NT2/D1 (cell line): Measurements from ENCODE around the gene NR2E3.

Experiments used
- SUZ12 ChIP-seq: IDR thresholded peaks from 2 replicates; pipeline ENCODE4 v1.6.1; 2011; ENCODE audit not compliant: insufficient read length, insufficient read depth; ENCODE audit errors: extremely low read depth
- ZNF274 ChIP-seq: IDR thresholded peaks from 2 replicates; pipeline ENCODE4 v1.6.1; 2011; ENCODE audit warnings: mild to moderate bottlenecking, low read depth, low read length

GRCh38 chr15:71798641-71799040 lies 11.7 kb upstream of the NR2E3 start:
- TF ChIP-seq SUZ12 (no peak), ZNF274 (no peak)
